ENCODE measurements around the gene CILP. TPM values are rescaled to one million over a fixed set of nuclear protein-coding genes. Genes with fewer than 3 reads are reported as not detected.

CILP gene
- total and polyA plus RNA-seq, 2 of the 13 experiments (the other 11 are each of a cell fraction or from before 2014, with no cell fraction given), result 0.03 TPM; not detected in 1

GRCh38 chr15:65175511-65175910 lies 35.8 kb downstream of the CILP start:
- CTCF ChIA-PET (ENCODE audit: low intra/inter-chr PET ratio, low total read pairs), result no interaction called here
- Histone ChIP-seq H3K79me2 (ENCODE audit: insufficient read depth, low read length) (peaks cover 18% of the 10 kb centered on the region), H3K27me3 (ENCODE audit: control insufficient read depth in 1 of 2, insufficient read depth in 2 of 2, low read length in 2 of 2) (no peaks in the 10 kb centered on the region), H3K4me2 (ENCODE audit: low read depth, low read length) (no peak overlapping the region), H3K36me3 (replicated peaks in 1 of 2; ENCODE audit: control insufficient read depth in 1 of 2, insufficient read depth in 2 of 2, low read length in 2 of 2) (peaks cover 6 to 54% of the 10 kb centered on the region in 2 experiments; a peak in 4 of 5 replicates), H3K27ac (ENCODE audit: extremely low read length, insufficient read depth, low read length) (peak overlapping the region; percentile 28), H2AFZ (ENCODE audit: low read length) (no peak overlapping the region), H3K9ac (ENCODE audit: insufficient read depth, low read depth, low read length) (no peak overlapping the region), H3K4me3 (replicated peaks in 1 of 3; ENCODE audit: insufficient read depth in 1 of 3, low read depth in 2 of 3, low read length in 3 of 3) (no peak overlapping the region), H3K9me3 (ENCODE audit: low read length) (no peaks in the 10 kb centered on the region), H3K4me1 (ENCODE audit: insufficient read depth, low read length) (peaks cover 48% of the 10 kb centered on the region), H4K20me1 (ENCODE audit: insufficient read depth, low read length) (0 out of 2 replicates have a peak, but pooled peaks cover 5% of the 10 kb centered on the region)
- FAIRE-seq, result no peak
- no TSS peak for BruUV-seq (replicated peaks)
- in situ Hi-C loops (cut with HindIII; ENCODE audit: extremely low pct_ligation_motif_present, low pct_unique_long_range_greater_than_20kb), result no loop called here
- 87% methylated on average over 5 of the region's 5 CpGs for WGBS (ENCODE audit: low lambda C conversion rate)
- no peak for ATAC-seq
- no peak for DNase-seq (ENCODE audit: low spot score)
- POLR2A ChIA-PET, result no interaction called here
- intact Hi-C loops (cut with micrococcal nuclease; ENCODE audit: unreplicated experiment), result no loop called here
- TF ChIP-seq XRCC5 (optimal IDR thresholded peaks at IDR 0.05; ENCODE audit: low read length), result no peak
- TF ChIP-seq RBFOX2 (IDR thresholded peaks at IDR 0.05; ENCODE audit: low read depth, low read length), result 0 out of 2 replicates have a peak, but pooled peaks have one; percentile 36
- no peak for TF ChIP-seq KLF11 (CRISPR knock-in tag; IDR thresholded peaks at IDR 0.05)

- H4K20me1 ChIP-seq (ENCODE audit: insufficient read depth, low read length), result no peaks in the 10 kb centered on the region
- H2AFZ ChIP-seq (ENCODE audit: low read length), result no peak overlapping the region
- FAIRE-seq (no peak), DNase-seq (ENCODE audit: low spot score) (no peak), ATAC-seq (no peak)
- ChIA-PET POLR2A (interaction anchor here (1.2 to 1.3 kb wide), 2 partner anchors 11 to 123 kb away, joined by 3 to 8 read pairs; partner anchors contain the start of gene CLPX), CTCF (ENCODE audit: low intra/inter-chr PET ratio, low total read pairs) (no interaction called here)
- no peak overlapping the region for H3K4me2 ChIP-seq (ENCODE audit: low read depth, low read length)
- H3K9me3 ChIP-seq (ENCODE audit: low read length), result no peaks in the 10 kb centered on the region
- H3K79me2 ChIP-seq (ENCODE audit: insufficient read depth, low read length), result peaks cover 13% of the 10 kb centered on the region
- intact Hi-C loops (cut with micrococcal nuclease; ENCODE audit: unreplicated experiment), result no loop called here
- BruUV-seq (replicated peaks), result TSS peak; percentile 32
- H3K36me3 ChIP-seq (replicated peaks in 1 of 2; ENCODE audit: control insufficient read depth in 1 of 2, insufficient read depth in 2 of 2, low read length in 2 of 2), result peaks cover 6 to 50% of the 10 kb centered on the region in 2 experiments; a peak in 4 of 5 replicates
- no peak overlapping the region for H3K27ac ChIP-seq (ENCODE audit: extremely low read length, insufficient read depth, low read length)
- H3K4me1 ChIP-seq (ENCODE audit: insufficient read depth, low read length), result peaks cover 39% of the 10 kb centered on the region
- H3K9ac ChIP-seq (ENCODE audit: insufficient read depth, low read depth, low read length), result no peak overlapping the region
- WGBS (ENCODE audit: low lambda C conversion rate), result over 99% methylated on average over 5 of the region's 5 CpGs
- no peak overlapping the region for H3K4me3 ChIP-seq (replicated peaks in 1 of 3; ENCODE audit: insufficient read depth in 1 of 3, low read depth in 2 of 3, low read length in 3 of 3)
- in situ Hi-C loops (cut with HindIII; ENCODE audit: extremely low pct_ligation_motif_present, low pct_unique_long_range_greater_than_20kb), result no loop called here
- H3K27me3 ChIP-seq (ENCODE audit: control insufficient read depth in 1 of 2, insufficient read depth in 2 of 2, low read length in 2 of 2), result no peaks in the 10 kb centered on the region
- TF ChIP-seq STAT5B (CRISPR knock-in tag; IDR thresholded peaks at IDR 0.05), result no peak
- no peak for TF ChIP-seq ZNF280B (CRISPR knock-in tag; IDR thresholded peaks at IDR 0.05; ENCODE audit: borderline replicate concordance)
- TF ChIP-seq ZMYM4 (CRISPR knock-in tag; IDR thresholded peaks at IDR 0.05), result no peak
- TF ChIP-seq HDAC1 (CRISPR knock-in tag; IDR thresholded peaks at IDR 0.05), result no peak
- no peak for TF ChIP-seq ZKSCAN5 (CRISPR knock-in tag; IDR thresholded peaks at IDR 0.05)
- no peak for TF ChIP-seq ZNF567 (CRISPR knock-in tag; IDR thresholded peaks at IDR 0.05; ENCODE audit: borderline replicate concordance)
- TF ChIP-seq RFX3 (CRISPR knock-in tag; IDR thresholded peaks at IDR 0.05), result no peak
- no peak for TF ChIP-seq ZNF260 (CRISPR knock-in tag; IDR thresholded peaks at IDR 0.05; ENCODE audit: borderline replicate concordance, low read depth)
- TF ChIP-seq HIVEP1 (CRISPR knock-in tag; IDR thresholded peaks at IDR 0.05), result no peak
- TF ChIP-seq PHF8 (CRISPR knock-in tag; IDR thresholded peaks at IDR 0.05), result no peak
- TF ChIP-seq MBNL3 (CRISPR knock-in tag; conservative IDR thresholded peaks at IDR 0.05), result no peak
- TF ChIP-seq MLXIP (CRISPR knock-in tag; IDR thresholded peaks at IDR 0.05; ENCODE audit: borderline replicate concordance), result no peak
Measured at GRCh38 chr15:65174509-65174908, 36.8 kb downstream of the CILP start.
